HG03159 (cell line): ENCODE measurements around the gene EFCAB14.
"Not testable (repeated sequence)": the region's sequence is repeated elsewhere in the genome, so short reads cannot be mapped to it uniquely, and the experiment has no call there.

Experiments
- ATAC-seq: cut with Tn5 transposase; IDR thresholded peaks from one replicate; pipeline ENCODE4 v1.9.1; 2021; ENCODE audit warnings: mild to moderate bottlenecking, moderate library complexity; ENCODE audit not compliant: unreplicated experiment

The EFCAB14 gene

DNA sequence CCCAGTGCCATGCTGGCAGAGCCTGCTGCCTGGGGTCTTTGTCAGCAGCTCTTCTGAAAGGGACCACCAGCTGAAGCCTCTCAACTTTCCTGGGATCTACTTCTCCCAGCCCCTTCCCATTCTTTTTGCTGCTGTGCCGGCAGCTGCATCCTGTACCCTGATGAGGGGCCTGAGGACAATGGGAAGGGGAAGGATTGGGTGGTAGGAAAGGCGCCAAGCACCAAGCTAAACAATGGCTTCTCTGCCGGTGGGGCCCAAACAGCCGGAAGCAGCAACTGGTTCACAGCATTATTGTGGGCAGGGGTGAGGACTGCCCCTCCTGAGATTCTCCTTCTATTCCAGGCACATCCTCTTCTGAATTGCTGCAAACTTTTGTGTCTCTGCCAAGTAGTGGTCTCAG is 5.0 kb upstream of the EFCAB14 start:
- ATAC-seq, result no peak

DNA sequence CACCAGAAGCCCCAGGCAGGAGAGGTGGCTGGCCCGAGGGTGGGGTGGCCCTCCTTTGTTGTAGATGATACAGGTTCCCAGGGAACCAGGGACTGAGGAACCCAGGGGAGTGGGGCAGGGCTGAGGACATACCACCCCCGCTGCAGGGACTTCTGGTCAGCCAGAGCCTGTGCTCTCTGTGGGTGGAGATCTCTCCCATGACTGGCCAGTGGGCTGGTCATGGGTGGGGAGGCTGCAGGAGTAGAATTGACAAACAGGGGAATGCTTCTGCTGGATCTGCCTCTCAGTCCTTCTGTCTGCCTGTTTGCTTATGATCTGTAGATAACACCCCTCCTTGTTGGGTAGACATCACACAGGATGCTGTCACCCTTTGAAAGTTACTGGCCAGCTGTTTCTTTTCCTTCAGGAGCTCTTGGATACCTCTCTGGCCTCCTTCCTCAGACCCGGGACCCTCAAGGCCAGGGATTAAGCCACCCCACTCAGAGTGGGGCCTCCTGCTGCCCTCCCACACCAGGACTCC is 2.8 kb upstream of the EFCAB14 start:
- no peak for ATAC-seq

DNA sequence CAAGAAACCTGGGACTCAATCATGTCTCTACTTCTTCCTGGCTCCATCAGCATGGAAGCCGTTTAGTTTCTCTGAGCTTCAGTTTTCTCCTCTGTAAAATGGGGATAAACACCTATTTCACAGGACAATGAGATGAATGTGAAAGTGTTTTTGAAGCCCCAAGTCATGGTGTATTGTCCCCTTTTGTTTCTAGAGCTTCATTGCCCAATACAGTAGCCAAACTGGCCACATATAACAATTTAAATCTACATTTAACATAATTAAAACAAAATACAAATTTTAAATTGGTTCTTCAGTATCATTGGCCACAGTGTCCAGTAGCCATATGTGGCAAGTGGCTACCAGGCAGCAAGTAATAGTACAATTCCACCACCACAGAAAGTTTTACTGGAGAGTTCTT is 2.3 kb upstream of the EFCAB14 start:
- ATAC-seq, result no peak

DNA sequence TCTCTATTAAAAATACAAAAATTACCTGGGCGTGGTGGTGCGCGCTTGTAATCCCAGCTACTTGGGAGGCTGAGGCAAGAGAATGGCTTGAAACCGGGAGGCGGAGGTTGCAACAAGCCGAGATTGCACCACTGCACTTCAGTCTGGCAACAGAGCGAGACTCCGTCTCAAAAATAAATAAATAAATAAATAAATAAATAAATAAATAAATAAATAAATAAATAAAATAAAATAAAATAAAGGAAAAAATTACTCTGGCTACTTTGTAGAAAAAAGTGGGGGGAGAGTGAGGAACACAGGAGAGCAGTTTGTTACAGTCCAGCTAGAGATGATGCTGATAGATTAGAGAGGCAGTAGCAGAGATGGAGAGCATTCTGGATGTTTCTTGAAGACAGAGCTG is 1.4 kb upstream of the EFCAB14 start:
- ATAC-seq, result not testable (repeated sequence)

DNA sequence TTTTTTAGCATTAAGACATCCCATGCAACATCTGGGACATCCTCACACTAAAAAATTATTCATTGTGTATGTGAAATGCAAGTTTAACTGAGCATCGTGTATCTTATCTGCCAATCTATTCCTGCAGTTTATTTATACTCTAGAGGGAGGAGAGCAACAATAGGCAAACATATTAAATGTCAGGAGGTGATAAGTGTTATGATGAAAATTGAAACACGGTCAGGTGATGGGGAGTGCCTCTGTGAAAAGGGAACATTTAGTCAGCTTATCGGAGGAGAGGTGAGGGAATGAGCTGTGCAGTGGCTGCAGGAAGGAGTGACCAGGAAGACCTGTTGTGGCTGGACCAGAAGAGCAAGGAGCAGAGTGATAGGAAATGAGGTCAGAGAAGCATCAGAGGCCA is 775 bp upstream of the EFCAB14 start:
- no peak for ATAC-seq

DNA sequence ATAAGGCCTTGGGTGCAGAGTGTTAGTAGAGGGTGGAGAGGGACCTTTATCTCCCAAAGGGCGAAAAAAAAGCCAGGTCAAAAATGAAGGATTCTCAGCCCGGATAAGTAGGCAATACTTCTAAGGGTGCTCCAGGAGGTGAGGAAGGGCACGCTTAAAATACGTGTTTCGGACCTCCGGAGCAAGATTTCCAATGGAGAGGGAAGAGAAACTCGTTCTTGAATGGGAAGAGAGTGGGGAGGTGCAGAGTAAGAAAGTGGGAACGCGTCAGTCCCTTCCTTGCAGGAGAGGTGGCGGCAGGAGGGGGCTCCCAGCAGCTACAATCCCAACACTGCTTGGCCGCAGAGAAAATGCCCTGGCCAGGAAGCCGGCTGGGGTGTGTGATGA is 581 bp downstream of the EFCAB14 start:
- ATAC-seq, result no peak

DNA sequence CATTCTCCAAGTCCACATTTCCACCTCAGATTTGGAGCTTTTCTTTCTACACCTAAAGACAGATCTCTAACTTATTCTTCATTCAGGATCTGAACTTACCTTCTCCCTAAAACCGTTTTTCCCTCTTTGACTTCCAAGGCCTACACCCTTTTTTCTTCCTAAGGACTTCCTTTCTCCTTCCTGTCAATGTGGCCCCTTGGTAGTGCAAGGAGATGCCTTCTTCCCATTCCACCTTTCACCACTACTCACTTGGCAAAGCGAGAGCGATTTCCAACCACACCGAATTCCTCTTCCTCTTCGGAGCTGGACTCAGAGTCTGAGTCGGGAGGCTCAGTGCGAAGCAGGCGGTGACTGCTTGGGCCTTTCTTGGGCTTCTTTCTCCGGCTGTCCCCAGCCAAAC is 1.3 kb downstream of the EFCAB14 start:
- ATAC-seq, result no peak

DNA sequence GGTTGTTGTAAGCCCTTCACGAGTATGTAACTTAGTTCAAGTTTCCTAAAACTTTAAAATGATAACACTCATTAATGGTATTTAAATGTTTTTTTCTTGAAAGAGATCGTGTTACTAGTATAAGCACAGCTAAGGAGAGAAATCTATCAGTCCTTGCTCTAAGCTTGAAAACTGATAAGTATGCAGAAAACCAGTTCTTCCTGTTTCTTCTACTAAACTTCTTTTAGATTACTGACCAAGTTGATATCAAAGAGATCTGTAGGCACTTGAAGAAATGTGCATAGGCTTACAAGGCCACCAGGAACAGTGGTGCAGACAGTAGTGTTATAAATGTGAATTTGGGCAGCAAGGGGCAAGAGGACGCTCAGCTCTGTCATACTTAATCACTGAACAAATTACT is 3.9 kb downstream of the EFCAB14 start:
- ATAC-seq, result no peak

DNA sequence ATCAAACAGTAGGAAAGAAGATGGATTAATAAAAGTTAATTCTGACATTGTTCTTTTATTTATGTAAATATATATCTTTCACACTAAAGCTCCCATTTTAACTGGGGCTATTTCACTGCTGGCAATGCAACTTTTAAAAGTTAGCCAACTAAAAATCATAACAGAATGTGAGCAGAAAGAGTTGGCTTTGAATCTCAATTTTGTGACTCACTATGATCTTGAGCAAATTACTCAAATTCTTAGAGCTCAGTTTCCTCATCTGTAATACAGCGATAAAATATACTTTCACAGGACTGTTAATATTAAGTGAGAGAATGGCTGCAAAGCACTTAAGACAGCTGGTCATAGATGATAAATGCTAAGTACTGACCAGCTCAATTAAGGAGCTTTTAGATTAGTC is 10.8 kb downstream of the EFCAB14 start:
- ATAC-seq, result no peak

DNA sequence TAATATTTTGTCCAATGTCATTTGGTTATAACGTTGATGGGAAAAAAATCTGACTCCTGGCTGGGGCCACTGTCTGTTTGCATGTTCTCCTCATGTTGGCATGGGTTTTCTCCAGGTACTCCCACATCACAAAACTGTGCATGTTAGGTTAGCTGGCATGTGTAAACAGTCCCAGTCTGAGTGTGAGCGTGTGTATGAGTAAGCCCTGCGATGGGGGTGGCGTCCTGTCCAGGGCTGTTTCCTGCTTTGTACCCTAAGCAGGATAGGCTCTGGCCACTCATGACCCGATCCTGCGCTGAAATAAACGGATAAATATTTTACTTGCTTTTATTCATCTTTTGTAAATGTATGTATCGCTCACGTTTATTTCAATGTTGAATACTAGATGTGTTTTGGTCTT is 13.5 kb downstream of the EFCAB14 start:
- ATAC-seq, result no peak

DNA sequence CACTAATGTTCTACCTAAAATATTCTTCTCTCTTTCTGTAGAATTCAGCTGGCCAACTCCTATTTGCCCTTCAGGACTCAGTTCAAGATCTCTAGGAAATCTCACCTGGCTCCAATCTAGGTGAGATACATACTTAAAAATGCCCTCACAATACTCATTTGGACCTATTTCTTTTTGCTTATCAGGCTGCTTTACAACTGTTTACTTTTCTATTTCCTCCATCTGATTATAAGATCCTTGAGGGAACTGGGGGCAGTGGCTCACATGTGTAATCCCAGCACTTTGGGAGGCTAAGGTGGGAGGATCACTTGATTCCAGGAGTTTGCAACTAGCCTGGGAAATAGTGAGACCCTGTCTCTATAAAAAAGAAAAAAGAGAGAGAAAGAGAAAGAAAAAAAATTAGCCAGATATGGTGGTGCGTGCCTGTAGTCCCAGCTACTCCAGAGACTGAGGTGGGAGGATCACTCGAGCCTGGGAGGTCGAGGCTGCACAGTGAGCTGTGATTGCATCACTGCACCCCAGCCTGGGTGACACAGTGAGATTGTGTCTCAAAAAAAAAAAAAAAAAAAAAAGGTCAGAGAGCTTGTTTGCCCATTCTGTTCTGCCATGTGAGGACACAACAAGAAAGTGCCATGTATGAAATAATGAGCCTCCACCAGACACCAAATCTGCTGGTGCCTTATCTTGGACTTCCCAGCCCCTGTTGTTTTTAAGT is 14.8 kb downstream of the EFCAB14 start:
- ATAC-seq, result no peak

DNA sequence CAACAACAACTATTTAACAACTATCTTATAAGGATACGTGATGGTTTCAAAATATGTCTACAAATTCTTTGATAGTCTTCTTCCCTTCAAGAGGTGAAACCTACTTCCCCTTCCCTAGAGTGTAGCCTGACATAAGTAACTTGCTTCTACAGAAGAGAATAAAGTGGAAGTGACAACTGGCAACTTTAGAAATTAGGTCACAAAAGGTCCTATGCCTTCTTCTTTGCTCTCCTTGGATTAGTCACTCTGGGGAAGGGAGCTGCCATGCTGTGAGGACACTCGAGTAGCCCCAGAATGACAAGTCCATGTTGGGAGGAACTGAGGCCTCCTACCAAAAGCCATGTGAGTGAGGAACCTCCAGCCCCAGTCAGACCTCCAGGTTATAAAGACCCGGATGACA is 19.2 kb downstream of the EFCAB14 start:
- ATAC-seq, result no peak

DNA sequence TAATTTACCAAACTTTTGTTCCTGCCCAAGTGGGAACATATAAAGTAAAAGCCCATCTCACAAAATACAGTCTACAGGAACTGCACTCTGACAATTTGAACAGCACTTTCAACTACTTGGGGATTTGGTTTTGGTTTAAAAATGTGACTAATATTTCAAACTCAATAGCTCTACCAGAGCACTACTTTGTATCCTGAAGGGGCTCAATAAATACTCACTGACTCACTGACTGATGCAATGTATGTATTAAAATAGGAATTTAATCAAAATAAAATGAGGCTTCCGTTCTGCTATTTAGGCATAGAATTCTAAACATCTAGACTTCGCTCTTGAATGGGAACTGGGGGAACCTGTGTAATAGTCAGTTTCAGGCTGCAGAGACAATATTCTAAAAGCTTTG is 21.9 kb downstream of the EFCAB14 start:
- ATAC-seq, result no peak

DNA sequence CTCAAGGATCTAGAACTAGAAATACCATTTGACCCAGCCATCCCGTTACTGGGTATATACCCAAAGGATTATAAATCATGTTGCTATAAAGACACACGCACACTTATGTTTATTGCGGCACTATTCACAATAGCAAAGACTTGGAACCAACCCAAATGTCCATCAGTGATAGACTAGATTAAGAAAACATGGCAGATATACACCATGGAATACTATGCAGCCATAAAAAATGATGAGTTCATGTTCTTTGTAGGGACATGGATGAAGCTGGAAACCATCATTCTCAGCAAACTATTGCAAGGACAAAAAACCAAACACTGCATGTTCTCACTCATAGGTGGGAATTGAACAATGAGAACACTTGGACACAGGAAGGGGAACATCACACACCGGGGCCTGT is 24.2 kb downstream of the EFCAB14 start:
- ATAC-seq, result not testable (repeated sequence)

DNA sequence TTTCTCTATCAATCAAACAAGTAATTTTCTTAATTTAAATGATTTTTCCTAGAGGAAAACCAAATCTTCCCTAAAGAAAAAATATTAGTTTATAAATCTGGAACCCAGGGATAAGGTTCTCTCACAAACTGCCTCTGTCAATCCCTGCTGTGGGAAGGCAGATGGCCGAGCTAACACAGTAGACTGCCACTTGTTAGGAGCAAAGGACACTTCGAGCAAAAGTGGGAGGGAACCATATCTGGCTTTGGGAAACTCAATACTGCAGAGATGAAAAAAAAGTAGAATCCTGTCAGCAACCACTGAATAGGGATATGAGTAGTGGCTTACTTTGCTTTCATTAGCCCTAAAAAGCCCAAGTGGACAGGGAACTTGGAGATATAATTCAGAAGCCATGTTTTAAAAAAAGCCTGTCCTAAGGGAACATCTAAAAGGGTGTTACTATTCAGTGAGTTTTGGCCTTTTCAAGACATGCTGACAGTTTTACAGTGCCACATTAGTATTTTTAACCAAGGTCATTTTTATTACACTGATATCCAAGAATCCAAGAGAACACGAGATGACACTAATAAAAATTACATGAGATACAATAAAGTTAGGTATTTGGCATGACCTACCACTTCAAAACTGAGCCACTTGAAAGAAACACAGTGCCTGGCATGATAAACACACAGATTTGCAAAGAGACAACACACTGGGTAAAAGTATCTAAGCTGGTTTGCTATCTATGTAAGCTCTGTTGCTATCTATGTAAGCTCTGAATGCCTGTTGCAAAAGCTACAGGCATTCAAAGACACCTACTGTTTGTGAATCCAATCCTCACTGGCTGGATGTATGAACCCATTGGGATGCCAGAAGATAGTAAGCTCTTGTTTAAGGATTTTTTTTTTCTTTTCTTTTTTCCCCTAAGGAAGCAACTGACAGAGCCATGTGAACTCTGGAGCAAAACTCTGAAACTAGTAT is 25.8 kb downstream of the EFCAB14 start:
- ATAC-seq, result no peak

DNA sequence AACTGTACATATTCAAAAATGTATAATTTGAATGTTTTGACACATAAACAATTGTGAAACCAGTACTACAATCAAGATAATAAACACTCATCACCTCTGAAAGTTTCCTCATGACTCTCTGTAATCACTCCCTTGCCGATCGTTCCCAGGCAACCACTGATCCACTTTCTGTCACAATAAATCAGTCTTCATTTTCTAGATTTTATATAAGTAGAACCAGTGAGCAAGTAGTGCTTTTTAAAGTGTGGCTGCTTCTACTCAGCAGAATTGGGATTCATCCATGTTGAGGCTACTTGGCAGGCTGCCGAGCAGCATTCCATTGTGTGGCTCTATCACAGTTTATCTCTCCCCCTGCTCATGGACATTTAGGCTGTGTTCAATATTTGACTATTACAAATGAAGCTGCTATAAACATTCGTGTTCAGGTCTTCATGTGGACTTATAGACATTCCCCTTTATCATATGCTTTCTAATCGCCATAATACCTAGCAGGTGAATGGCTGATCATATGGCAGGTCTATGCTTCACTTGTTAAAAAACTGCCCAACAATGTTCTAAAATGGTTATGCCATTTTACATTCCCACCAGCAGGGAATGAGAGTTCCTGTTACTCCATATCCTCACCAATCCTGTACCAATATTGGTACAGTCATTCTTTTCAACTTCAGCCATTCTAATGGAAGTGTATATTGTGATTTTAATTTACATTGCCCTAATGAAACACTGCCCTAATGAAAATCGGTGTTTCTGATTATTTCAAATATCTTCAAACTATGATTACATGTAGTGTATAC is 26.7 kb downstream of the EFCAB14 start:
- ATAC-seq, result no peak

DNA sequence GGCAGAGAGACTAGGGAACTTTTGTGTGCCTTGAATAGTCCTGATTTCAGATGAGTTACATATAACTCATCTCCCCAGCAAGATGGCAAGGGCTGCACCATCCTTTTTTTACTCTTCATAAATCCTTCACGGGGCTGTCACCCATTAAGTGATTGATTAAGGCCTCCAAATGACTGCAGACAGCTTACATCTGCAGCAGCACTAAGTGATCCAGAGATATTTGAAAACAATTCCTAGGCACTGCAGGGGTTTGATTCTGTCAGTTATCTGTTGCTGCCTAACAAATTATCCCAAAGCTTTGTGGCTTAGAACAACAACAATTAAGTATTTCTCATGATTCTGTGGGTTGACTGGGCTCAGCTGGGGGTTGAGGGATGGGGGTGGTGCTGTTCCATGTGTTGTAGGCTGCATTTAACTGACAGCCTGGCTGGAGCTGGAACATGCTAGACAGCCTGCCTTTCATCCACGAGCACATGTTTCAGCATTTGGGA is 27.9 kb downstream of the EFCAB14 start:
- no peak for ATAC-seq

DNA sequence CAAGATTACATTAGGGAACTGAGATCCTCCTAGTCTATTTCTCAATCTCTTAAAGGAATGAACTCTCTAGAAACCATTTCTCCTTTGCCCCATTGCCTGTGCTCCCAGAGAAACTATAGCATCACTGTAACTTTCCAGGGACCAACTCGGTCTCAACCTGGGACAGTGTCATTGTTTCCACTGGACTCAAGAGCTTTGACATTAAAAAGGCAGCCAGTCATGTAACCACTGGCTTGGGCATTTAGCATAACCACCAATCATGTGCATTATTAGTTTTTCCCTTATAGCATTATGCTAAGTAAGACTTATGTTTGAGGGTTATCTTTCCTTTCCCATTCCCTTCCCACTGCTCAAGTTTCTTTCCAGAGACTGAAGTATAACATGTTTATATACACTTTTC is 29.0 kb downstream of the EFCAB14 start:
- no peak for ATAC-seq

DNA sequence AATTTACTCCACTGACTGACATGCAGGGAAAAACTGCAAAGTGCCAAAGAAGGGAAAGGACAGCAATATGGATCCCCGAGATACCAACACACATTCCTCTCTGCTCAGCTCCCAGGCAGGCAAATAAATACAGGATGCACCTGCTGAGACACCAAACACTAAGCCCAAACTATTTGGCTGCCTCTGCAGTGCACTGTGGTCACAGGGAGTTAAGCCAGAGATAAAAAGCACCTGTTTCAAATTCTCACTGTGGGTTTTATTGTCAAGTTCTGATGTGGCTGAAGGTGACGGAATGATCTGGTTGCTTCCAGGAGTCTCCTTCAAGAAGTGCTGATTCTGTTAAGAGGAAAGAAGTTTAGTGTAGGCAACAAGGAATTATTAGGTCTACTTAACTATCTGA is 29.6 kb downstream of the EFCAB14 start:
- ATAC-seq, result no peak

DNA sequence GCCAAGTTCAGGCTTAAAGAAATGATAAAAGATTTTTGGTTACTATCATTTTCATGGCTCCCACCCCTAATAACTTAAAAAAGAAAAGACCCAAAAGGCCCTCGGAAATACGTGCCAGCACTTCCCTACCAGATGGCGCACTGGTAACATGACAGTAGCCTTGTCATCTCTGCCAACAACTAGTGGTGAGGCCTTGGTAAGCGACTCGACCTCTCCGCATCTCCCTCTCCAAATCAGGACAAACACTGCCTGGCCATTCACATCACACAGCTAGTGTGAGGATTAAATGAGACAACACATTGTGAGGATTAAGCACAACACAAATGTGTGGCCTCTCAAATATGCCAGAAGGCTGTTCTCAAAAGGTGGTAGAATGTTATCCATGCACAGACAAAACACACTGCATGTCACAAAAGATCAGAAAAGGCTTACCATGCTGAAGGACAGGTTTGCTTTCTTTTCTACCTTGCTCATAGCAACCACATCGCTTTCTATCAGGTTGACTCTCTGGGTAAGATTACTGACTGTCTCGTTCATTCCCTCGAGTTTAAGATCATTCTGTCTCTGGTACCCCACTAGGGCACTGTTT is 30.9 kb downstream of the EFCAB14 start:
- no peak for ATAC-seq
